ENCODE measurements around the gene FAM76B. TPM values are rescaled to one million over a fixed set of nuclear protein-coding genes. Genes with fewer than 3 reads are reported as not detected.
A peak's percentile ranks its signal among the peaks of the same experiment; 100 is the strongest.

Gene FAM76B
- total RNA-seq, 1 donor from 2014 or later: 139 TPM

DNA sequence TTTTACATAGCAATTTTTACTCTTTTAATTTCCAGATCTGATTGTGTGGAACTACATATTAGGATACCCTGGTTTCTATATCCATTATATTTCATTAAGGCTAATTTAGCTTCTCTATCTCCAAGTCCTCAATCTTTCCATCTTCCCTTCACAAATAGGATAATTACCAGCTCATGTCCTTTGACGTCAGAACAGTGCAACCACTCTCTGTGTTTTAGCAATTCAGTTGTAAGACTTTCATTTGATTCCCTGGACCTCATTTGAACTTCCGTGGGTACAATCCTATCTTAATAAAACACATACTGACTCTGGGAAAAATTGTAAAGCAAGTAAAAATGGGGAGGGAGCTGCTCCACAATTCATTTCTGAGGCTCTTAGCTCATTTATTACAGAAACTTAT is 52.8 kb downstream of the FAM76B start:
- no peaks in the 10 kb centered on the region for H4K20me1 ChIP-seq (ENCODE audit: low read depth)
- no peaks in the 10 kb centered on the region for H3K36me3 Mint-ChIP-seq
- no peaks in the 10 kb centered on the region for H3K4me1 ChIP-seq
- no peak overlapping the region for H3K27ac ChIP-seq
- H3K9me3 Mint-ChIP-seq: no peaks in the 10 kb centered on the region
- H3K4me1 Mint-ChIP-seq: no peaks in the 10 kb centered on the region
- no peak for DNase-seq (ENCODE audit: low spot score)
- H3K27me3 Mint-ChIP-seq (ENCODE audit: insufficient read depth, low read depth): no peaks in the 10 kb centered on the region
- H3K4me3 Mint-ChIP-seq: no peak overlapping the region
- no peak overlapping the region for H3K4me3 ChIP-seq
- no peaks in the 10 kb centered on the region for H3K27me3 ChIP-seq
- no peaks in the 10 kb centered on the region for H3F3A ChIP-seq (ENCODE audit: low read depth)
- H3K9me3 ChIP-seq (ENCODE audit: low read depth): no peaks in the 10 kb centered on the region
- no peaks in the 10 kb centered on the region for H3K36me3 ChIP-seq
- no peak for TF ChIP-seq EZH2 (IDR thresholded peaks at IDR 0.05)
- no peak for TF ChIP-seq EZH2phosphoT487 (IDR thresholded peaks at IDR 0.05)
- H3K9ac ChIP-seq: no peak overlapping the region
- H3K79me2 ChIP-seq (ENCODE audit: low read depth): no peaks in the 10 kb centered on the region
- H3K27ac Mint-ChIP-seq: no peak overlapping the region
- H3K4me2 ChIP-seq: no peak overlapping the region
- peak overlapping the region; percentile 27 for H2AFZ ChIP-seq (replicated peaks)

DNA sequence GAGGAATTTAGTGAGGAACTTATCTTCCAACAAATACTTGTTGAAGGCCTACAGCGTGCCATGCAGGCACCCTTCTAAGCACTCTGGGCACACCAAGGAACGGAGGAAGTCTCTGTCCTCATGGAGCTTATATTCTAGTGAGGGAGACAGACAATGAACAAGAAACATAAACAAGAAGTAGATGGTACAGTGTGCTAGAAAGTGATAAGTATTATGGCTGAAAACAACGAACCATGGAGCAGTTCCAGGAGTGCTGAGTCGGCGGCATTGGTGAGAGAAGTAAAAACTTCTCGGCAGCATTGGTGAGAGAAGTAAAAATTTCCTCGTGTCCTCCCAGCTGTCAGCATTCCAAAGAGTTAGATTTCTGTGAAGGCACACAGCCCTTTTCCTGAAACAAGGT is 53.2 kb downstream of the FAM76B start:
- H3K4me2 ChIP-seq: no peak overlapping the region
- Mint-ChIP-seq H3K27me3 (ENCODE audit: insufficient read depth, low read depth) (no peaks in the 10 kb centered on the region), H3K9me3 (no peaks in the 10 kb centered on the region), H3K4me1 (no peaks in the 10 kb centered on the region), H3K4me3 (no peak overlapping the region), H3K27ac (no peak overlapping the region), H3K36me3 (no peaks in the 10 kb centered on the region)
- no peak overlapping the region for H2AFZ ChIP-seq (replicated peaks)
- no peaks in the 10 kb centered on the region for H4K20me1 ChIP-seq (ENCODE audit: low read depth)
- no peaks in the 10 kb centered on the region for H3K9me3 ChIP-seq (ENCODE audit: low read depth)
- H3K4me1 ChIP-seq: no peaks in the 10 kb centered on the region
- DNase-seq (ENCODE audit: low spot score): no peak
- H3K27me3 ChIP-seq: no peaks in the 10 kb centered on the region
- H3F3A ChIP-seq (ENCODE audit: low read depth): no peaks in the 10 kb centered on the region
- no peak overlapping the region for H3K27ac ChIP-seq
- no peaks in the 10 kb centered on the region for H3K79me2 ChIP-seq (ENCODE audit: low read depth)
- no peak overlapping the region for H3K9ac ChIP-seq
- H3K36me3 ChIP-seq: no peaks in the 10 kb centered on the region
- TF ChIP-seq EZH2phosphoT487 (IDR thresholded peaks at IDR 0.05) (no peak), EZH2 (IDR thresholded peaks at IDR 0.05) (no peak)
- TF ChIP-seq, protein P1, sequence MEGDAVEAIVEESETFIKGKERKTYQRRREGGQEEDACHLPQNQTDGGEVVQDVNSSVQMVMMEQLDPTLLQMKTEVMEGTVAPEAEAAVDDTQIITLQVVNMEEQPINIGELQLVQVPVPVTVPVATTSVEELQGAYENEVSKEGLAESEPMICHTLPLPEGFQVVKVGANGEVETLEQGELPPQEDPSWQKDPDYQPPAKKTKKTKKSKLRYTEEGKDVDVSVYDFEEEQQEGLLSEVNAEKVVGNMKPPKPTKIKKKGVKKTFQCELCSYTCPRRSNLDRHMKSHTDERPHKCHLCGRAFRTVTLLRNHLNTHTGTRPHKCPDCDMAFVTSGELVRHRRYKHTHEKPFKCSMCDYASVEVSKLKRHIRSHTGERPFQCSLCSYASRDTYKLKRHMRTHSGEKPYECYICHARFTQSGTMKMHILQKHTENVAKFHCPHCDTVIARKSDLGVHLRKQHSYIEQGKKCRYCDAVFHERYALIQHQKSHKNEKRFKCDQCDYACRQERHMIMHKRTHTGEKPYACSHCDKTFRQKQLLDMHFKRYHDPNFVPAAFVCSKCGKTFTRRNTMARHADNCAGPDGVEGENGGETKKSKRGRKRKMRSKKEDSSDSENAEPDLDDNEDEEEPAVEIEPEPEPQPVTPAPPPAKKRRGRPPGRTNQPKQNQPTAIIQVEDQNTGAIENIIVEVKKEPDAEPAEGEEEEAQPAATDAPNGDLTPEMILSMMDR (IDR thresholded peaks at IDR 0.05): no peak
- no peak overlapping the region for H3K4me3 ChIP-seq

DNA sequence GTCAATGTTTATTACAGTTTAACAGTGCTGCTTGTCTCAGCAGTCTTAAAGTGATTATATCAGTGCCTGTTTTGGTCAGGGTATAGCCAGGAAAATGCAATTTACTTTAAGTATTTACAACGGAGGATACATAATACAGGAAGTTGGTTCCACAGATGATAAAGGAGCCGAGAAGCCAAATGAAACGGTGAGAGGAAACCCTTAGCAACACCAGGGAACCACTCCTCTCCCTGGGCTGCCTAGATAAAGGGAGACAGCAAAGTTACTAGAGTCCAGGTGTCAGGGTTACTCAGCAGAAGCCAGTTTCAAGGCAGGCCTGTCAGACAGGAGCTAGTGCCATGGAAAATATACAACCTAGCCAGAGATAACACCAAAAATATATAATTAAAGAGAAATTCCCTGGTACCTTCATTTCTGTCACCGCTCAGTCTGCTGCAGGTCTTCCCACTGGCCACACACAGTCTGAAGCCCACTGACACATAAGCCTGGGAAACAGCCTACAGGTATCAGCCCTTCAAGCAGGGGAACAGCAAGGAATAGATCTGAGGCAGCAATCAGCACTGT is 55.5 kb downstream of the FAM76B start:
- H3F3A ChIP-seq (ENCODE audit: low read depth): no peaks in the 10 kb centered on the region
- H3K4me3 Mint-ChIP-seq: no peak overlapping the region
- no peaks in the 10 kb centered on the region for H3K27me3 ChIP-seq
- H4K20me1 ChIP-seq (ENCODE audit: low read depth): no peaks in the 10 kb centered on the region
- H3K36me3 ChIP-seq: no peaks in the 10 kb centered on the region
- no peaks in the 10 kb centered on the region for H3K36me3 Mint-ChIP-seq
- no peak overlapping the region for H3K4me2 ChIP-seq
- no peak overlapping the region for H3K9ac ChIP-seq
- no peaks in the 10 kb centered on the region for H3K9me3 Mint-ChIP-seq
- no peak for DNase-seq (ENCODE audit: low spot score)
- H3K27ac ChIP-seq: no peak overlapping the region
- no peaks in the 10 kb centered on the region for H3K79me2 ChIP-seq (ENCODE audit: low read depth)
- TF ChIP-seq, protein P1 (IDR thresholded peaks at IDR 0.05): no peak
- TF ChIP-seq EZH2phosphoT487 (IDR thresholded peaks at IDR 0.05) (no peak), EZH2 (IDR thresholded peaks at IDR 0.05) (no peak)
- H3K4me3 ChIP-seq: no peak overlapping the region
- H3K4me1 Mint-ChIP-seq: no peaks in the 10 kb centered on the region
- no peak overlapping the region for H2AFZ ChIP-seq (replicated peaks)
- no peaks in the 10 kb centered on the region for H3K4me1 ChIP-seq
- no peaks in the 10 kb centered on the region for H3K9me3 ChIP-seq (ENCODE audit: low read depth)
- no peaks in the 10 kb centered on the region for H3K27me3 Mint-ChIP-seq (ENCODE audit: insufficient read depth, low read depth)
- no peak overlapping the region for H3K27ac Mint-ChIP-seq

DNA sequence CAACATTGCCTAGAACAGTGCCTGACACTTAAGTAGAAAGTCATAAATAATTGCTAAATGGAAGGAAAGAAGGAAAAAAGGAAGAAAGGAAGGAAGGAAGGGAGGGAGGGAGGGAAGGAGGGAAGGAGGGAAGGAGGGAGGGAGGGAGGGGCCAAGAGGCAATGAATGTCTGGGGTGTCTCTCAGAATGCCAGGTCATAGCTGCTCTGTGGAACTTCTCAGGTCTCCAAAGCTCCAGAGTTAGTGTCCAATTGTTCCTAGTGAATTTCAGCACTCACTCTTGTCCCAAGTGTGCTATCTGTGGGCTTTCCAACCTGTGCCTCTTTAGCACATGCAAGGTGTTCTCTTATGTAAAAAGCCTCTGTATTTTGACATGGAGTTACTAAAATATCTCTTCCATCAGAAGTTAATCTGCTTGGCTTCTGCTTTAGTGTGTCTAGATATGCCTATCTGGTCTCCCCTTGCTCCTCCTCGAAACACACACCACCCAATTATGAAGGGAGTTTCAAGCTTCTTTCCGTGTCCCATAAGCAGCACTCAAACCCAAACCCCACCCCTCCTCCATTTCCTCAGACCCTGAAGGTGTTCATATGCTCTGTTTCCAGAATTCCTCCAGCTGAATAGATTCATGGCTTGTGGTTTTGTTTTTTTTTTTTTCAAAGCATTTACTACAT is 56.5 kb downstream of the FAM76B start:
- Histone ChIP-seq H2AFZ (replicated peaks) (no peak overlapping the region), H3K4me2 (no peak overlapping the region), H3K4me1 (no peaks in the 10 kb centered on the region), H3K9ac (no peak overlapping the region), H3K4me3 (no peak overlapping the region), H4K20me1 (ENCODE audit: low read depth) (no peaks in the 10 kb centered on the region), H3K27me3 (no peaks in the 10 kb centered on the region), H3K79me2 (ENCODE audit: low read depth) (no peaks in the 10 kb centered on the region), H3K27ac (no peak overlapping the region), H3K9me3 (ENCODE audit: low read depth) (no peaks in the 10 kb centered on the region), H3F3A (ENCODE audit: low read depth) (no peaks in the 10 kb centered on the region), H3K36me3 (no peaks in the 10 kb centered on the region)
- Mint-ChIP-seq H3K4me3 (no peak overlapping the region), H3K27ac (no peak overlapping the region), H3K36me3 (no peaks in the 10 kb centered on the region), H3K27me3 (ENCODE audit: insufficient read depth, low read depth) (no peaks in the 10 kb centered on the region), H3K9me3 (no peaks in the 10 kb centered on the region), H3K4me1 (no peaks in the 10 kb centered on the region)
- TF ChIP-seq EZH2 (IDR thresholded peaks at IDR 0.05) (no peak), EZH2phosphoT487 (IDR thresholded peaks at IDR 0.05) (no peak)
- TF ChIP-seq, protein P1 (IDR thresholded peaks at IDR 0.05): no peak
- no peak for DNase-seq (ENCODE audit: low spot score)
